HT1080 (cell line): Measurements from ENCODE around the gene TECPR1. TPM values are rescaled to one million over a fixed set of nuclear protein-coding genes. Genes with fewer than 3 reads are reported as not detected.

Source experiments
- DNase-seq: peaks from one replicate; pipeline ENCODE4 v3.0.0-alpha.2; 2015; ENCODE audit warnings: low read depth
- total RNA-seq: library from RNA; depleted of rRNA; stranded (reverse); fragments of >200 nt; shearing (Covaris generic); gene quantifications from 2 replicates; pipeline ENCODE4 v1.2.3, GENCODE V29; 2014; rRNA removed

Gene TECPR1
- total RNA-seq, 1 experiment from 2014 or later, result 16.4 TPM

GRCh38 chr7:98165827-98166667, 86.0 kb downstream of the TECPR1 start:
- no peak for DNase-seq

Other genes starting within 250 kb of the TECPR1 start
- gene LMTK2, start 145.4 kb downstream of the TECPR1 start, total RNA-seq, result 7.1 and 8.0 TPM in 2 replicates
- not detected in 2 replicates for gene BHLHA15, start 40.8 kb downstream of the TECPR1 start, total RNA-seq
- 86.4 and 131 TPM in 2 replicates for gene BRI3, start 29.5 kb upstream of the TECPR1 start, total RNA-seq
- 7.3 and 11.1 TPM in 2 replicates for gene BAIAP2L1, start 148.9 kb upstream of the TECPR1 start, total RNA-seq